GOT3 (cell line): ENCODE results near the gene NME9.
A peak's percentile ranks its signal among the peaks of the same experiment; 100 is the strongest.

Experiments used
- DNase-seq: peaks from one replicate; lab custom pipeline; 2025; ENCODE audit warnings: mixed read lengths; lab: John Stamatoyannopoulos, UW

The NME9 gene

DNA sequence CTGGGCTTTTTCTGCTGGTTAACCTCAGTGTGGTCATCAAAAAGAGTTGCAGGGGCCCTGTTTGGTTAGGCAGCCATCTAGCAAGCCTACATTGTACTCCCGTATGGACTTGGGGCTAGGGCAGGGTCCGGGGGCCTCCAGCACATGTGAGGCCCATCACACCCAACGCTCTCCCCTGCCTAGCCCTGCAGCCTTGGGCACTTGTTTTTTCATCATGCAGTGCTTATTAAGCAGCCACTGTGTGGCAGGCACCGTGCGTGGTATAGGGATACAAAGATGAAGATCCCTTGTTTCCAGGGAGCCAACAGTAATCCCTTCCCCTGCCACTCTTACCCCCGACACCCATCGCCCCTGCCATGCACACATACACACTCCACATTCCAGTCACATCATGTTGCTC, 32.9 kb upstream of the NME9 start:
- DNase-seq: no peak

DNA sequence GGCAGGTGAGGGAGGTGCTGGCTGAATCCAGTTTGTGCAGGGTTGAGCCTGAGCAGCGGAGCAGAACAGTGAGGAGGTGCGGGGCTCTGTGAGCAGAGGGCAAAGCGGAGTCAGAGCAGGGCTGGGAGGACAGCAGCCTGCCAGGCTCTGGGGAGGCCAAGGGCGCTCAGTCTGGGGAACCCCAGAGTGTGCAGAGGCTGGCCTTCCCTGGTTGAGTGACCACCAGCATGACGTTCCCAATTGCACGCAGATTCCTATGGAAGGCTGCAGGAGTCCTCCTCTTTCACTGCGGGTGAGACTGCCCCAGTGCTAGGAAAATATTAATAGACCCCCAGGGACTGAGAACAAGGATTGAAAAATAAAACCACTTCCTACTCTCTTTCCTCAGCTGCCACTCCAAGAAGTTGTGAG, 31.9 kb upstream of the NME9 start:
- DNase-seq: no peak

GRCh38 chr3:138360869-138361525, 31.3 kb upstream of the NME9 start:
- DNase-seq: no peak

GRCh38 chr3:138359919-138360868, 30.5 kb upstream of the NME9 start:
- no peak for DNase-seq

- DNase-seq: no peak
Measured at GRCh38 chr3:138359148-138359918, 29.7 kb upstream of the NME9 start.

DNA sequence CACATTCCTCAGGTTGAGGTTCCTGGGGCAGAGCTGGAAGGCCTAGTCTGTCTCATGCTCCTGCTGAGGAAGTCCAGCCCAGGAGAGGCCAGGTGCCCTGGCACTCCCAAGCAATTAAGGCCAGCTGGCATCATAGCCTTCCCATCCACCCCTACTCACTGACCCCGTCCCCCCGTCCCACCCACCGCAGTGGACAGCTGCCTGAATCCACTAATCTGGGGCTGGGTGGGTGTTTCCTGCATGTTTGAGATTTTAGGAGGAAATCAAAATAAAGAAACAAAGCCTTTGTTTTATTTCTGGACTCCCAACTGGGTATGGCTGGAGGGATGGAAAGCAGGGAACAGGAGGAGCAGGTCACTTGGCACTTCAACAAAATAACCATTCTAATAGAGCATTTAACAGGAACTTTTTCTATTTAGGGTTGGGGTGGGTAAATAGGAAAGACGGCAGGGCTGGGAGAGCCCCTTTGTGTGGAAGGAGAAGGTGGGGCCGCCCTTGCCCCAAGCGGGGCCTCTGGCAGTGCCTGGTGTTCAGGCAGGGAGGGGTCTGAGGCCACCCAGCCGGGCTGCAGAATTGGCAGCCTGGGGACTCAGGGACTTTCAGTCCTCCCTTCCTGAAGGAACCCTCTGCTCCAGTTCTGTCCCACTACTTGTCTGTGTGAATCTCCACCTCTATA, 27.2 kb upstream of the NME9 start:
- DNase-seq: no peak

- DNase-seq: no peak
Measured at GRCh38 chr3:138355071-138355470, 25.4 kb upstream of the NME9 start.

DNA sequence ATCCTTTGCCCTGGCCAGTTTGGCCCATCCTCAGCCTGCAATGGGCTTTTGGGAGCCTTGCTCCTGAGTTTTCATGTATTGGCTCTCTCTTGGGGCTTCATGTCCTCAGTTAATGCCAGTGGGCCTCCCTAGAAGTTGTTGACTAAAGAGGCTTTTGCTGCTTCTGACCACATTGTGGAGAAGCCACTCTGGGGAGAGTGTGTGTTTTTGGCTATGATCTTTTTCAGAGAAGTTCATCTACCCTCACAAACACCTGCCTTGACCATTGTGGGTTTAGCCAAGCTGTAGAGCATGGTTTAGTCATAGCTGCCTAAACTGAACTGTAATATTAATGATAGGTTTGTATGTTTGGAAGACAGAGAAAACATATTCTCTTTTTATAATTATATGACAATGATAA, 24.7 kb upstream of the NME9 start:
- DNase-seq: no peak

DNA sequence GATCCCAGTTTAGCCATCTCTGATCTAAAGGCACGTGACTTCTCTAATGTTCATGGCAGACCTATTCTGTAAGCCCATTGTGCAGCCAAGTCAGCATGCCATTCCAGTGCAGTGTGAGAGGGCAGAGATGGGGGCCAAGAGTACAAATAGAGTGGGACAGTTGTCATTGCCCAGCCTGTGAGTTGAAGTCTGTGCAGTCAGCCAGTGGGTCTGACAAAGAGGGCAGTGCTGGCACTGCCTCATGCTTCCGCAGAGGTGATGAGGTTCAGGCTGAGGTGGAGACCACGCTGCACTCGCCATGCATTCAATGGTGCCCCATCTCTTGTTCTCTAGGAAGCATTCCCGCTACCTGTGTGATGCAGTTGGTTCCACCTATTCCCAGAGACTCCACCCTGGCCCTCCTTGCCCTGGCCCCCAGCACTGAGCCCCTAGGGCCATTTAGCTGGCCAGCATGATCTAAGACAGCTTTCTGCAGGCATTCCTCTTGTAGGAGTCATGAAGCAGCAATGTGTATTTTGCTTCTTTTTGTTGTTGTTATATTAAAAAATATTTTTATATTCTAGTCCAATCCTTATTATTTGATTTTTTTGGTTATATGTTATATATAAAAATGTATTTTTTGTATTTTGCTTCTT, 22.4 kb upstream of the NME9 start:
- DNase-seq: no peak

DNA sequence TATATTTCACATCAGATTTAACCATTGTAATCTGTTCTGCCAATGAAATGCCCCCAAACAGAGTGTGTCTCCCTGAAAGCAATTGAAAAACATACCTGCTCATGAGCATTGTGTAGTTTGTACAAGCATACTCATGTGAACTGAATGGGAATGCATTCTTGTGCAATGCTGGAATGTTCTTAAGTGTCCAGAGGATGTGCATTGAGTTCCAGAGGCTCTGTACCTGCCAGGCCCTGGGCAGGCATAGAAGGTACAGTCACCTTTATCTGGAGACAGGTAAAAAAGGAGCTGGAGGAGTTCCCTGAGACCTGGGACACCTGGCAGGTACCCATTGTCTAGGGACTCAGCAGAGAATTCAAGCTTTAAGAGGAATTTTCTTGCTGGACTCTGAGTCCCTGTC, 21.5 kb upstream of the NME9 start:
- no peak for DNase-seq

- no peak for DNase-seq
Measured at GRCh38 chr3:138349926-138350665, 20.4 kb upstream of the NME9 start.

DNA sequence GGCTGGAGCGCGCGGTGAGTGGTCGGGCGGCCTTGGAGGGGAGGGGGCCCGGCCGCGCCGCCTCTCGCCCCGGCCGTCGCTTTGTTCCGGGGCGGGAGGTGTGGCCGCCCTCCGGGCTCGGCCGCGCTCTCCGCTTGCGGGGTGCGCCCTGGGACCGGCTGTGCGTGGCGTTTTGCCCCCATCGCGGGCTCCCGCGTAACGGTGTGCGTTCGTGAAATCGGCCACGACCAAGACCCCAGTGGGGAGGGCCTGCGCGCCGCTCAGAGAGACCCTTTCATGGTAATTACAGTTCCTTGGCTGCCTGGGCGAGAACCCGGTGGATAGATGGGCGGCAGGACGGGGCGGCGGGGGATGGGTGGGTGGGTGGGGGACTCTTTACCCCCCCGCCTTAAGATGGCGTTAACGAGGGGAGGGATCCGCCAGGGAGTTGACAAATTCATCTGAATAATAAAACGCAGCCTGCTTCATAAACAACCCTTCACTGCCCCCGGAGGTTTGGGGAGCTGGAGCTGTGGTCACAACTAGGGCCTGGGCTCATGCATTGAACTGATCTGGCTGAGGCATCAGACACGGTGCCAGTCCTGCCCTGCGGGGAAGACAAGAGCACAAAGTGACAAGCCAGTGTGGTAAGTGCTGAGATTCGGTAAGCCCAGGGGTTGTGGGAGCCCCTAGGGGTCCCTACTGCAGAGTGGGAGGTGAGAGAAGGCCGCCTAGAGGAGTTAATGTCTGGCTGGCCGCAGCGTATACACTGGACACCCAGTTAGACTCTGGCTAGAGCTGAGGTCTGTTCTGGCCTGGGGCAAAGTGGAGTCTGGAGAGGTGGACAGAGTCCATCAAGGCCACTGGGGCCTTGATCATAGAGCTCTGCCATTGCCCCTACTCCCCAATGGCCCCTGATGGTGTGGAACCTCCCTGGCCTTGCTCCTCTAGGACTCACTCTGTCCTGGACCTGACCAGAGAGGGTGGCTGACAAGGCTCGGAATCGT, 19.4 kb upstream of the NME9 start:
- no peak for DNase-seq

DNA sequence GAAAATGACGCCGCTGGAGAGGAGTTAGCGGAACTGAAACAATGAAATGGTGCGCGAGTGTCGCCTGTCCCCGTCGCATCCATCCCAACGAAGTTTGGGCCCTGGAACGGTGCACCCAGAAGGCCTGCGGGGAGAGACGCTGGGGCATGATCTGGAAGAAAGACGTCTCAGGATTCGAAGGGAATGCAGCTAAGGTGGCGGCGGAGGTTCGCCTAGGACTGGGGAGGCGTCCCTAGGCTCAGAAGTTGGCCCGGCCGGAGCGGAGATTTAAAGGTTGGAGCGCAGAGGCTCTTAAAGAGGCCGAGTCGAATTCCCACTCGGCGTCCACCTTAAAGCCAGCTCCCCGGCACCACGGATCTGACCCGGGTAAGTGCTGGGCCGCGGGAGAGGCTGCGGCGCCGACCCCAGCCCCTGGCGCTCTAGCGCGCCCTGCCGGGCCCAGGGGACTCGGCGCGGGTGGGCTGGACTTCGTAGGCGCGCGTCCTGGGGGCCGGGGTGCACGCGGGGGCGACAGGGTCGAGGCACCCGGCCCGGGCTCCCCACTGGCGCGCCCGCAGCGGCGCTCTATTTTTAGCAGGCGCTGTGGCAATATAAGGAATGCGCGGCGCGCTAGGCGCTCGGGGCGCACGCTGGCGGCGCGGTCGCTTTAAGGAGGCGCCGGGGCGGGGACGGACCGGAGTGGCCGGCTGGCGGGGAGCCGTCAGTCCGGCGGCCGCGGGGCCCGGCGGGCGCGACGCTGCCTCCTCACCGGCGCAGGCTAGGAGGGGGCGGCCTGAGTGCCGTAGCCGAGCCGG, 18.5 kb upstream of the NME9 start, which contains the start of gene MRAS:
Gene MRAS, plus strand, starts transcription at position 620 of the 794 bp plus-strand sequence. CDS start 24,305 bp downstream, outside the sequence.
- peak; percentile 42 for DNase-seq

DNA sequence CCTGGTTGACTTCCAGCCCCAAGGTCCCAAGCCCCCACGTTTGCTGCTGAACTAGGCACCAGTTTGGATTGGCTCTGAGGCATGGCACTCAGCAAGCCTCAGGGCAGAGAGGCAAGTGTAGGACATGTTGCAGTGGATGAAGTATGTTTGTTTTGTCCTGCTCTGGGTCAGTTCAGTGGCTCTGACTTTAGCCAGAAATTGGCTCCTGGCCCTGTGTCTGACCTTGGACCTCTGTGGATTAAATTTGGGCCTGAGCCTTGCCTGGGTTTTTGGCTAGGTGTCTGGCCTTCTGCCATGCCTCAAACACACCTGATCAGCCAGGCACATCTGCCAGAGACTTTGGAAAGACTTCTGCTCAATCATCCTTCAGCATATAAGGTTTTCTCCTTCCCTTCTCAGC, 15.1 kb upstream of the NME9 start:
- DNase-seq: no peak

DNA sequence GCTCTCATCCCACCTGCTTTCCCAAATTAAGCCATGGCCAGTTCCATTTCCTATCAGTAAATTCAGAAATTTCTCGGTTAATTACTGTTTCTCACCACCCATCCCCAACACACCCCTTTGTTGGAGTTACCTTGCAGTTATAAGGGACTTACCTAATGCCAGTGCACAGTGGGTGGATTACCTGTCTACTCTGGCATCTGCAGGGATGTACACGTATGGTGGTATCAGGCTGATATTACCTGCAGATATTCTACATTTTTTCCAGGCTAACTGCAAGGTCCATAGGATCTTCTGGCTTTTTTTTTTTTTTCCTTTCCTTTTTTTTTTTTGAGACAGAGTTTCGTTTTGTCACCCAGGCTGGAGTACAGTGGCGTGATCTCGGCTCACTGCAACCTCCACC, 10.9 kb upstream of the NME9 start:
- no peak for DNase-seq

DNA sequence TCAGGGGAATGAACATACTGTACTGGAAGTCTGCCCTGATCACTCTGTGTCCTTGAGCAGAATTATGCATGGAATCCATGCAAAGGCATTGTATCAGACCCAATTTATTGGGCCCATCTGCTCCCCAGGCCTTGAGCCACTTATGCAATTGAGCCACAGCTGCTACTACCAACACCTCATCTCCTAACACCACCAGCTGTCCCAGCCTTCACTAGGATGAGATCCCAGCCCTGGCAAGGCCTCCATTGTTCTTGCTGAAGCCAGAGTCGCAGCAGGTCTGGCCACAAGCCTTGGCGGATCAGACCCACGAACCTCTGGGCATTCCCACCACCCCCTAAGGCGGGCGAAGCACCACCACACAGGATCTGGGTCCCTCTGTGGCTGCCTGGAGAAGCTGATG, 9.2 kb upstream of the NME9 start:
- no peak for DNase-seq

DNA sequence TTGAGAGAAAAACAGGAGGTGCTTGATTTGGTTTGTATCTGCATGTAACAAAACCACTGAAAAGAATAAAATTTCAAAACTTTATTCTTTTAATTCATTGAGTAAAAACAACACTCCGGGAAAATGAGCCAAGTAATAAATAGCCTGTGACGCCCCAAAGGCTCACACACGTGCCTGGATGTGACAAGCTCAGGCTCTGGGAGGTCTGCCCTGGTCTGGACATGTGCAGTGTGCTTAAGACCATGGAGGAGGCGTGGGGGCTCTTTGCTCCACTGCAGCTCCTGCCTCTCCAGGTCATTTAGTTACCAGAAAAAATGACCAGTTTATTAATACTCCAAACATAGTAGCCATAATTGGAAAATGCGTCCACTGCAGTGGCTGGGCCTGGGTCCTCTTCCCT, 8.6 kb upstream of the NME9 start:
- DNase-seq: no peak

DNA sequence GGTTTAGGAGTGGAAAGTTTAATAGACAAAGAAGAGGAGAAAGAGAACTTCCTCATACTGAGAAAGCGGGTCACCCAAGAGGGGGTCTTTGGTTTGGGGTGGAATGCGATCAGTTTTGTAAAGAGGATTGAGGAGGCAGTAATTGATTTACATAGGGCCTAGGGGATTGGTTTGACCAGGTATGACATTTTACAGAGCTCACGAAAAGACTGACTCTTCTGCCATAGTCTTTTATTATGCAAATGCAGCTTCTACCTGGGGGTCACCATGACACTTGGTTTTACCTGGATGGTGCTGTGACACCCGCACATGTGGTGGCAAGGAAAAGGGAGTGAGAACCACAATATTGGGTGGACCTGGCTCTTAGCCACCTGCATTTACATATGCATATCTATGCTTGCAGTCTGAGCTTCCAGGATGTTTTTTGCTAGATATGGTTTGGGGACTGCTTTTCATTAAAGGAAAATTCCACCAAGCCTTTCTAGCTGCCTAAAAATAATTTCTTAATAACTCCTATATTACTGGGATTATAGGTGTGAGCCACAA, 6.9 kb upstream of the NME9 start:
- DNase-seq: no peak
